ENCODE results near the gene MYOD1. TPM values are rescaled to one million over a fixed set of nuclear protein-coding genes. Genes with fewer than 3 reads are reported as not detected.

MYOD1 gene
- not detected for polyA plus RNA-seq (2013)

DNA sequence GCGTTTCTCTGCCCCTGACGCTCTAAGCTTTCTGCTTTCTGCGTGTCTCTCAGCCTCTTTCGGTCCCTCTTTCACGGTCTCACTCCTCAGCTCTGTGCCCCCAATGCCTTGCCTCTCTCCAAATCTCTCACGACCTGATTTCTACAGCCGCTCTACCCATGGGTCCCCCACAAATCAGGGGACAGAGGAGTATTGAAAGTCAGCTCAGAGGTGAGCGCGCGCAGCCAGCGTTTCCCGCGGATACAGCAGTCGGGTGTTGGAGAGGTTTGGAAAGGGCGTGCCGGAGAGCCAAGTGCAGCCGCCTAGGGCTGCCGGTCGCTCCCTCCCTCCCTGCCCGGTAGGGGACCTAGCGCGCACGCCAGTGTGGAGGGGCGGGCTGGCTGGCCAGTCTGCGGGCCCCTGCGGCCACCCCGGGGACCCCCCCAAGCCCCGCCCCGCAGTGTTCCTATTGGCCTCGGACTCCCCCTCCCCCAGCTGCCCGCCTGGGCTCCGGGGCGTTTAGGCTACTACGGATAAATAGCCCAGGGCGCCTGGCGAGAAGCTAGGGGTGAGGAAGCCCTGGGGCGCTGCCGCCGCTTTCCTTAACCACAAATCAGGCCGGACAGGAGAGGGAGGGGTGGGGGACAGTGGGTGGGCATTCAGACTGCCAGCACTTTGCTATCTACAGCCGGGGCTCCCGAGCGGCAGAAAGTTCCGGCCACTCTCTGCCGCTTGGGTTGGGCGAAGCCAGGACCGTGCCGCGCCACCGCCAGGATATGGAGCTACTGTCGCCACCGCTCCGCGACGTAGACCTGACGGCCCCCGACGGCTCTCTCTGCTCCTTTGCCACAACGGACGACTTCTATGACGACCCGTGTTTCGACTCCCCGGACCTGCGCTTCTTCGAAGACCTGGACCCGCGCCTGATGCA is at the start of gene MYOD1:
TSS of gene MYOD1 (plus strand) at position 544 of the 910 bp plus-strand sequence. CDS start at position 756, 212 bp downstream.
- Histone ChIP-seq H3K4me3 (ENCODE audit: control insufficient read depth in 1 of 7, extremely low read depth in 1 of 7, insufficient read depth in 4 of 7, low read depth in 2 of 7, low read length in 6 of 7) (peak within 1 kb of the TSS in 1 of 7 experiments; percentile 19), H3K9me3 (ENCODE audit: control extremely low read depth in 1 of 5, control insufficient read depth in 4 of 5, insufficient read depth in 2 of 5, low read depth in 1 of 5, low read length in 4 of 5) (no peaks in the 10 kb centered on the region), H3K36me3 (ENCODE audit: control insufficient read depth in 4 of 4, insufficient read depth in 4 of 4, low read length in 3 of 4) (no peaks in the 10 kb centered on the region), H3K27ac (ENCODE audit: insufficient read depth in 1 of 2, low read depth in 1 of 2, low read length in 2 of 2, poor library complexity in 1 of 2, severe bottlenecking in 2 of 2) (no peak within 1 kb of the TSS), H3K4me1 (ENCODE audit: control extremely low read depth in 1 of 4, control insufficient read depth in 4 of 4, insufficient read depth in 4 of 4, low read length in 3 of 4) (peaks cover 0 to 18% (median 7%) of the 10 kb centered on the region in 4 experiments), H3K27me3 (replicated peaks in 2 of 5; ENCODE audit: control insufficient read depth in 4 of 5, insufficient read depth in 5 of 5, low read length in 4 of 5) (peaks cover 12 to 100% (median 49%) of the 10 kb centered on the region in 5 experiments)
- 4% methylated on average over 49 of the region's 68 CpGs for WGBS (ENCODE audit: insufficient coverage)
- DNase-seq: peak in 2 of 3 donors; percentile 27 to 28
- POLR2A ChIA-PET: no interaction called here
- CTCF ChIA-PET: interaction anchor here (1.0 to 1.5 kb wide), 2 partner anchors 10 to 260 kb away, joined by 3 to 4 read pairs; no protein-coding TSS in a partner anchor

DNA sequence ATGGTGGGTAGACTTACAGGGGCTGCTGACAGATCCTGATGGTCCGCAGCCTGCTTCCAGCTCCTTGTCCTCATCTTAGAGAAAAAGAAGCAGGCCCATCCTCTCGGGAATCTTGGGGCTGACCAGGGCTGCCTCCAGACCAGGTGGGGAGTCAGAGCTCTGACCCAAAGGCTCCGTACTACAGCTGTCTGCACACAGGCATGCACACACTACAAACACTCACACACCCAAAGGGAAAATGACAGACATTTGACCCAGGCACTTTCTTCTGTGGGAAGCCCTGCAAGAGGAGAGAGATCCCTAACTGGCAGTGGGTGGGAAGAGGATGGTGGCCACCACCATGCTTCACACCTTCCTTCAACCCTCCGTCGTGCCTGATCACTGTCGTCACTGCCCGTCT is 46.9 kb upstream of the MYOD1 start:
- 97% methylated on average over 6 of the region's 7 CpGs for WGBS (ENCODE audit: insufficient coverage)
- no peak for DNase-seq
- peaks cover 0 to 18% (median 6%) of the 10 kb centered on the region in 5 experiments for H3K27me3 ChIP-seq (replicated peaks in 2 of 5; ENCODE audit: control insufficient read depth in 4 of 5, insufficient read depth in 5 of 5, low read length in 4 of 5)

DNA sequence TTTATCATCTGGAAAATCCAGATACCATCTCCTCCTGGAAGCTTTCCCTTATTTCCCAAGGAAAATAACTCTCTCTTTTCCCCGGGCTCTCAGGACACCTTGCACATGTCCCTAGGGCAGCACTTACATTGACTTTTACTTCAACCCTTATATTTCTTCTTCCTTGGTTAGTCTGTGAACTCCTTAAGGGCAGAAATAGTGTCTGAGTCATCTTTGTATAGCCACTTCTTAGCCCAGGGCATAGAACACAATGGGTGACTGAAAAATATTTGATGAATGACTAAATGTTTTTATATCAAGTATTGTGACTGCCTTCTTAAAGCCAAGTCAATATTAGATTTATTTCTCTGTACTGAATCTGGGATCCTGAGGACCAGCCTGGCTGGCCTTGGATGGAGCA is 45.4 kb upstream of the MYOD1 start:
- H3K4me3 ChIP-seq (ENCODE audit: control insufficient read depth in 1 of 7, extremely low read depth in 1 of 7, insufficient read depth in 4 of 7, low read depth in 2 of 7, low read length in 6 of 7): no peak overlapping the region
- H3K36me3 ChIP-seq (ENCODE audit: control insufficient read depth in 4 of 4, insufficient read depth in 4 of 4, low read length in 3 of 4): no peaks in the 10 kb centered on the region
- ChIA-PET CTCF (no interaction called here), POLR2A (no interaction called here)
- H3K9me3 ChIP-seq (ENCODE audit: control extremely low read depth in 1 of 5, control insufficient read depth in 4 of 5, insufficient read depth in 2 of 5, low read depth in 1 of 5, low read length in 4 of 5): peaks cover 0 to 19% (median 1%) of the 10 kb centered on the region in 5 experiments
- no peak overlapping the region for H3K27ac ChIP-seq (ENCODE audit: insufficient read depth in 1 of 2, low read depth in 1 of 2, low read length in 2 of 2, poor library complexity in 1 of 2, severe bottlenecking in 2 of 2)
- H3K27me3 ChIP-seq (replicated peaks in 2 of 5; ENCODE audit: control insufficient read depth in 4 of 5, insufficient read depth in 5 of 5, low read length in 4 of 5): peaks cover 0 to 21% (median 7%) of the 10 kb centered on the region in 5 experiments
- WGBS (ENCODE audit: insufficient coverage): 100% methylated on average over 1 of the region's 1 CpG
- DNase-seq: no peak
- no peaks in the 10 kb centered on the region for H3K4me1 ChIP-seq (ENCODE audit: control extremely low read depth in 1 of 4, control insufficient read depth in 4 of 4, insufficient read depth in 4 of 4, low read length in 3 of 4)

More for the DNA sequence above, 46.9 kb upstream of the MYOD1 start:
- Histone ChIP-seq H3K27ac (ENCODE audit: insufficient read depth in 1 of 2, low read depth in 1 of 2, low read length in 2 of 2, poor library complexity in 1 of 2, severe bottlenecking in 2 of 2) (no peak overlapping the region), H3K9me3 (ENCODE audit: control extremely low read depth in 1 of 5, control insufficient read depth in 4 of 5, insufficient read depth in 2 of 5, low read depth in 1 of 5, low read length in 4 of 5) (peaks cover 0 to 16% (median 3%) of the 10 kb centered on the region in 5 experiments), H3K4me3 (ENCODE audit: control insufficient read depth in 1 of 7, extremely low read depth in 1 of 7, insufficient read depth in 4 of 7, low read depth in 2 of 7, low read length in 6 of 7) (no peak overlapping the region), H3K4me1 (ENCODE audit: control extremely low read depth in 1 of 4, control insufficient read depth in 4 of 4, insufficient read depth in 4 of 4, low read length in 3 of 4) (no peaks in the 10 kb centered on the region), H3K36me3 (ENCODE audit: control insufficient read depth in 4 of 4, insufficient read depth in 4 of 4, low read length in 3 of 4) (no peaks in the 10 kb centered on the region)
- CTCF ChIA-PET: no interaction called here
- POLR2A ChIA-PET: no interaction called here

DNA sequence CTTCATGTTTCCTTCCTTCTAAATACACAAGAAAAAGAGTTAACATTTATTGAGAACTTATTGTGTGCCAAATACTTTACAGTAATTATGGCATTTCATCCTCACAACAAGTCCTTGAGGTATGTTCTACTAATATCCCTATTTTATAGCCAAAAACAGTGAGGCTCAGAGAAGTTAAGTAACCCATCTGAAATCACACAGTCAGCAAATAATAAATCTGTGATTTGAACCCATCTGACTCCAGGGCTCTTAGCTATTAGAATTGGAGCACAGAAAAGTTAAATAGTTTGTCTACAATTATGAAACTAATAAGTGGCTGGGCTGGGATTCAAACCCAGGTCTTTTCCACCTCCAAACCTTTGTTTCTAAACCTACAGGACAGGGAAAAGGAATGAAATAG is 36.5 kb upstream of the MYOD1 start:
- CTCF ChIA-PET: no interaction called here
- DNase-seq: no peak
- H3K27me3 ChIP-seq (replicated peaks in 2 of 5; ENCODE audit: control insufficient read depth in 4 of 5, insufficient read depth in 5 of 5, low read length in 4 of 5): peaks cover 0 to 60% (median 7%) of the 10 kb centered on the region in 5 experiments

DNA sequence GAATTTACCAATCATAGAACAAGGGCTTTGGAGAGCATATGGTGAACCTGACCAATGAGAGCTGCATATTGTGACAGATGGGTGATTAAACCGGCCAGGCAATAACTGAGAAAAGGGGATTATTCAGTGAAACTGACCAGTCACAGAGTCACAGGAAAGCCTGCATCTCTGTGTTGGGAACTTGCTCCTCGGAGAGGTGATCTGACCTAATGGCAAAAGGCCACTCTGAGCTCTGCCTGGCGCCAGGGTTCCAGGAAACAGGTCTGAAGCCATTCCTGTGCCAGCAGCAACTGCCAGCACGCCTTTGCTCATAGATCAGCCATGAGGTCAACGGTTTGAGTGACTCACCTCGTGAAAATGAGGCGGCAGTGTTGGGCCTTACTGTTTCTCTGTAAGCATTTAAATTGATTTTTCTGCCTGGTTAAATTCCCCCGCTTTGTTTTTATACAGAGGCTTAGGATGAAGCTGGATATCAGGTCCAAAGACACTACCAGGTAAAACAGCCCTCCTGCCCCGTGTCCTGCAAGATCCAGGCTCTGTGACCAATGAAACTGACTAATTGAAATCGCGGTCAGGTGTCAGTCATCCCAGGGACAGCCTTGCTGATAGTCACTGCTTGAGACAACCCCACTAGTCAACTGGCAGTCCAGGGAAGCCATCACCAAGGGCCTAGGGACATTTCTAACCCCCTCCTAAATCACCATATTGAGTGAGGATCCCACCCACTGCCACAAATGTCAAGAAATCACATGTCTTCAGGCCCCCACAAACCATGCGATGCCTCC is 35.8 kb upstream of the MYOD1 start:
- WGBS (ENCODE audit: insufficient coverage): 89% methylated on average over 11 of the region's 12 CpGs
- Histone ChIP-seq H3K27me3 (replicated peaks in 2 of 5; ENCODE audit: control insufficient read depth in 4 of 5, insufficient read depth in 5 of 5, low read length in 4 of 5) (peaks cover 0 to 67% (median 8%) of the 10 kb centered on the region in 5 experiments), H3K4me1 (ENCODE audit: control extremely low read depth in 1 of 4, control insufficient read depth in 4 of 4, insufficient read depth in 4 of 4, low read length in 3 of 4) (no peaks in the 10 kb centered on the region), H3K9me3 (ENCODE audit: control extremely low read depth in 1 of 5, control insufficient read depth in 4 of 5, insufficient read depth in 2 of 5, low read depth in 1 of 5, low read length in 4 of 5) (no peaks in the 10 kb centered on the region), H3K27ac (ENCODE audit: insufficient read depth in 1 of 2, low read depth in 1 of 2, low read length in 2 of 2, poor library complexity in 1 of 2, severe bottlenecking in 2 of 2) (no peak overlapping the region), H3K36me3 (ENCODE audit: control insufficient read depth in 4 of 4, insufficient read depth in 4 of 4, low read length in 3 of 4) (no peaks in the 10 kb centered on the region), H3K4me3 (ENCODE audit: control insufficient read depth in 1 of 7, extremely low read depth in 1 of 7, insufficient read depth in 4 of 7, low read depth in 2 of 7, low read length in 6 of 7) (no peak overlapping the region)
- POLR2A ChIA-PET: no interaction called here
- DNase-seq: no peak
- CTCF ChIA-PET: no interaction called here

More for the DNA sequence above, 36.5 kb upstream of the MYOD1 start:
- POLR2A ChIA-PET: no interaction called here
- Histone ChIP-seq H3K4me3 (ENCODE audit: control insufficient read depth in 1 of 7, extremely low read depth in 1 of 7, insufficient read depth in 4 of 7, low read depth in 2 of 7, low read length in 6 of 7) (no peak overlapping the region), H3K27ac (ENCODE audit: insufficient read depth in 1 of 2, low read depth in 1 of 2, low read length in 2 of 2, poor library complexity in 1 of 2, severe bottlenecking in 2 of 2) (no peak overlapping the region), H3K36me3 (ENCODE audit: control insufficient read depth in 4 of 4, insufficient read depth in 4 of 4, low read length in 3 of 4) (no peaks in the 10 kb centered on the region), H3K4me1 (ENCODE audit: control extremely low read depth in 1 of 4, control insufficient read depth in 4 of 4, insufficient read depth in 4 of 4, low read length in 3 of 4) (no peaks in the 10 kb centered on the region), H3K9me3 (ENCODE audit: control extremely low read depth in 1 of 5, control insufficient read depth in 4 of 5, insufficient read depth in 2 of 5, low read depth in 1 of 5, low read length in 4 of 5) (no peaks in the 10 kb centered on the region)

DNA sequence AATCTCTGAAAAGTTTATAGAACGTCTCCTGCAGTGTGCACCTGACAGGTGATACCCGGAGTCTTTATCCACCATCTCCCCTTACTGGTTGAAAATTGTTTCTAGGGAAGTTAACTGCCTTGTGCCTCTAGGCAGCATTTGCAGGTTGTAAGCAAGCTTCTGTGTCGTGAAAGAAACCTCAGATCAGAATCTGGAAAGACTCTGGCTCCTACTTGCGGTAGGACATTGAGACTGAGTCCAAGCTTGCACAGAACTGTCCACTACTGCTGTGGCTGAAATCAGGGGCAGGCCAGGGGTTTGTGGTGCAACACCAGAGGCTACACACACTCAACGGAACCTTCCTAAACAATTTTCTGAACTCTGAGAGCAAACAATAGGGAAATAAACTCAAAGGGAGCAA is 34.8 kb upstream of the MYOD1 start:
- DNase-seq: no peak
- Histone ChIP-seq H3K27ac (ENCODE audit: insufficient read depth in 1 of 2, low read depth in 1 of 2, low read length in 2 of 2, poor library complexity in 1 of 2, severe bottlenecking in 2 of 2) (no peak overlapping the region), H3K4me1 (ENCODE audit: control extremely low read depth in 1 of 4, control insufficient read depth in 4 of 4, insufficient read depth in 4 of 4, low read length in 3 of 4) (no peaks in the 10 kb centered on the region), H3K9me3 (ENCODE audit: control extremely low read depth in 1 of 5, control insufficient read depth in 4 of 5, insufficient read depth in 2 of 5, low read depth in 1 of 5, low read length in 4 of 5) (no peaks in the 10 kb centered on the region), H3K4me3 (ENCODE audit: control insufficient read depth in 1 of 7, extremely low read depth in 1 of 7, insufficient read depth in 4 of 7, low read depth in 2 of 7, low read length in 6 of 7) (no peak overlapping the region), H3K27me3 (replicated peaks in 2 of 5; ENCODE audit: control insufficient read depth in 4 of 5, insufficient read depth in 5 of 5, low read length in 4 of 5) (peaks cover 0 to 68% (median 8%) of the 10 kb centered on the region in 5 experiments), H3K36me3 (ENCODE audit: control insufficient read depth in 4 of 4, insufficient read depth in 4 of 4, low read length in 3 of 4) (no peaks in the 10 kb centered on the region)
- ChIA-PET CTCF (no interaction called here), POLR2A (no interaction called here)
- 94% methylated on average over 5 of the region's 5 CpGs for WGBS (ENCODE audit: insufficient coverage)

Data from common myeloid progenitor, CD34-positive (primary cell).